AG04449 (cell line): Measurements from ENCODE around the gene EYA4.

Source experiments
- CTCF ChIA-PET: fragments of 350-600 bp; formaldehyde crosslinking; extraction: SDS; loops from one replicate; lab custom pipeline; 2021; ENCODE audit warnings: antibody characterized with exemption; lab: Yijun Ruan, JAX
- POLR2A ChIA-PET: fragments of 400-600, 350-600 bp; formaldehyde crosslinking; extraction: SDS; loops from one replicate; lab custom pipeline; 2020; ENCODE audit warnings: antibody characterized with exemption, inconsistent platforms; lab: Yijun Ruan, JAX
- DNase-seq: peaks from one replicate; pipeline ENCODE4 v3.0.0-alpha.2; 2010; ENCODE audit warnings: low read depth, low spot score
- H3K4me3 ChIP-seq: 2 replicates; pipeline ENCODE4 v1.5.1; 2011; ENCODE audit warnings: low read depth, mild to moderate bottlenecking, control low read depth, low read length
- TF ChIP-seq, protein P1 (sequence below): IDR thresholded peaks from one replicate; pipeline ENCODE4 v1.5.1; 2011; ENCODE audit warnings: mild to moderate bottlenecking, moderate library complexity, low read length, control low read depth, inconsistent platforms; ENCODE audit not compliant: insufficient read depth; ENCODE audit errors: missing control alignments

EYA4 gene

DNA sequence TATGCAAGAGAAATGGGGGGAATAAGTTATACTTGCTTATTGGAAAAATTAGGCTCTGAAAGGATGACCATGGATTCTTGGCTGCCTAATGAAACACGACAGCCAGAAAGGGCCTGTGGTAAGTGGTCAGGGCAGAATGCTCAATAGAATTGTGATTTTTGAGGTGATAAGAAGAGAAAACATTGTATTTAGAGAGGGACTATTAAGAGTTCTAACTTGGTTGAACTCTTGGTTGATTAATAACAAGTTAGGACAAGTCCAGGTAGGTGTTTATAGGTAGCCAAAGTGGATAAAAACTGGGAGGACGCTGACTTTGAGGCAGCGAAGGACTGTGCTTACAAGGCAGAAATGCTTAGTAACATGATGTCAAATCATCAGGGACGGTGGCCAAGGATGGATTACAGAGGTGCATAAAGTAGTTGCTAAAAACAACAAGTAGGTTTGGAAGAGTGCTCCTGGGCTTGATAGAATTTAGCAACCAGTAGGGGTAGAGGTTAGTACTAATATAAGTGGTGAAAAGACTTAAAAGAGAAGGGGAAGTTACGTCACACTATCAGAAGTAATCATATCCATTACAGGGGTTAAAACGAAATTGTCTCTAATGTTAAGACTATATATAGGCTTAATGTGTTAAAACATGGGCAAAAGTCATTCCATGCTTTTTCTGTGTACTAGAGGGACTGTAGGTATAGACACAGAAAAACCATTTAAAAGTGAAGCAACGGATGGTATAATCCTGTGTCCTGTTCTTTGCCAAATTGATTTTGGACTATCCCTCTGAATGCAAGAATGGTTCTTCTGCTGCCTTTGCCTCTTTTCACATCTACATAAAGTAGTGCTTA is 98.6 kb downstream of the EYA4 start:
- CTCF ChIA-PET = no interaction called here

DNA sequence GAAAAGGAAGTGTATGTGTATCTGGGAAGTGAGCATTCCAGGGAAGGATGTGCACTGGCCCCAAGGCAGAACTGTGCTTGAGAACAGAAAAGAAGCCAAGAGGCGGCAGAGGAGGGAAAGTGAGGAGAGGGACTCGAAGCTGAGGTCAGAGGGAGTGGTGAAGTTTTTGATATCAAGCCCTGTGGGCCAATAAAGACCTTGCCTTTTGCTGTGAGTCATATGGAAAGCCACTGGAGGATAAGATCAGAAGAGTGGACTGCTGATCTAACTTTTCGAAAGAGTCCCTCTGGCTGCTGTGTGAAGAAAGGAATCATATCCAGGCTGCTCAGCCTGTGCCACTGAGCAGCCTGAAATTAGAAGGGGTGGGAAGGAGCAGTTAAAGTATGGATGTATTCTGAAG is 99.4 kb downstream of the EYA4 start:
- H3K4me3 ChIP-seq = no peak overlapping the region
- DNase-seq = no peak
- ChIA-PET POLR2A (no interaction called here), CTCF (no interaction called here)
- TF ChIP-seq, protein P1, sequence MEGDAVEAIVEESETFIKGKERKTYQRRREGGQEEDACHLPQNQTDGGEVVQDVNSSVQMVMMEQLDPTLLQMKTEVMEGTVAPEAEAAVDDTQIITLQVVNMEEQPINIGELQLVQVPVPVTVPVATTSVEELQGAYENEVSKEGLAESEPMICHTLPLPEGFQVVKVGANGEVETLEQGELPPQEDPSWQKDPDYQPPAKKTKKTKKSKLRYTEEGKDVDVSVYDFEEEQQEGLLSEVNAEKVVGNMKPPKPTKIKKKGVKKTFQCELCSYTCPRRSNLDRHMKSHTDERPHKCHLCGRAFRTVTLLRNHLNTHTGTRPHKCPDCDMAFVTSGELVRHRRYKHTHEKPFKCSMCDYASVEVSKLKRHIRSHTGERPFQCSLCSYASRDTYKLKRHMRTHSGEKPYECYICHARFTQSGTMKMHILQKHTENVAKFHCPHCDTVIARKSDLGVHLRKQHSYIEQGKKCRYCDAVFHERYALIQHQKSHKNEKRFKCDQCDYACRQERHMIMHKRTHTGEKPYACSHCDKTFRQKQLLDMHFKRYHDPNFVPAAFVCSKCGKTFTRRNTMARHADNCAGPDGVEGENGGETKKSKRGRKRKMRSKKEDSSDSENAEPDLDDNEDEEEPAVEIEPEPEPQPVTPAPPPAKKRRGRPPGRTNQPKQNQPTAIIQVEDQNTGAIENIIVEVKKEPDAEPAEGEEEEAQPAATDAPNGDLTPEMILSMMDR = no peak

More for the DNA sequence above, 98.6 kb downstream of the EYA4 start:
- TF ChIP-seq, protein P1 = no peak
- POLR2A ChIA-PET = no interaction called here
- no peak for DNase-seq
- no peak overlapping the region for H3K4me3 ChIP-seq

DNA sequence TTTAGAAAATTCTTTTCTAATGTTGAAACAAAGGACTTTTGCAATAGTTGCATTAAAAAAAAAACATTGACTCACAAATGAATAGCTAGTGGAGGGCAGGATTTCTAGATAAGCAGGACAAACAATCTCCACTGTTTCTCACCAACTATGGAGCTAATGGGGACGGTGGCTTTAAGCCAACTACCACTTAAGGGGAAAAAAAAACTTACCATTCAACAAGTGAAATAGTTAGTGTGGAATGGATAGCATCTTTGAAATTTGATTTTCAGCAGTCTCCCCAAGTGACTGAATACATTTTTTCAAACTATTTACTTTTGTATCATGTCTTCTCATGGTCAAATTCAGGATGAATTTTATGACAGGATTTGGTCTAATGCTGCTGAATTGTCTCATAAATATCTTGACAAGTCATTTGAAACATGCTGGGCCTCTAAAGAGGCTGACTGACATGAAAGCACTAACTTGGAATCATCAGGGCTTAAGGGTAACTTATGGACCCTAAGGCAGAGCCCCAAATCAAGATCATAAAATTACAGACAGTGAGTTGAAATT is 100.5 kb downstream of the EYA4 start:
- TF ChIP-seq, protein P1 = no peak
- CTCF ChIA-PET = no interaction called here
- peak; percentile 23 for DNase-seq
- POLR2A ChIA-PET = no interaction called here
- H3K4me3 ChIP-seq = no peak overlapping the region

DNA sequence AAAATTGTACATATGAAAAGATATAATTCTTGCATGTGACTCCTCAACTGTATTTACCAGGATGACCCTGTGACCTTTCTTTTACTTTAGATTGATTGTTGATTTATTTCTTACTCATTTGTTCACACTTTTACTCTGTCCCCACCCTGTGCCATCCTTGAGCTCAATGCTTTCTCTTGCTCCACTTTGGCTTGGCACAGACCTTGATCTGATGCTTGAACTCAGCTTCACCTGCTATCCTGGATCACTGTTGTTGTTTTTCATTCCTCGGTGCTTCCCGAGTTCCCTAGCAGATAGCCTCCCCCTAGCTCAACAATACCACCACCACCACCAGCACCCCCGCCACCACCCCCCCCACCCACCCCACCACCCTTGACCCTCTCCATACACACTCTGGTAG is 102.1 kb downstream of the EYA4 start:
- no peak overlapping the region for H3K4me3 ChIP-seq
- no peak for DNase-seq
- TF ChIP-seq, protein P1 = no peak
- ChIA-PET POLR2A (no interaction called here), CTCF (no interaction called here)

DNA sequence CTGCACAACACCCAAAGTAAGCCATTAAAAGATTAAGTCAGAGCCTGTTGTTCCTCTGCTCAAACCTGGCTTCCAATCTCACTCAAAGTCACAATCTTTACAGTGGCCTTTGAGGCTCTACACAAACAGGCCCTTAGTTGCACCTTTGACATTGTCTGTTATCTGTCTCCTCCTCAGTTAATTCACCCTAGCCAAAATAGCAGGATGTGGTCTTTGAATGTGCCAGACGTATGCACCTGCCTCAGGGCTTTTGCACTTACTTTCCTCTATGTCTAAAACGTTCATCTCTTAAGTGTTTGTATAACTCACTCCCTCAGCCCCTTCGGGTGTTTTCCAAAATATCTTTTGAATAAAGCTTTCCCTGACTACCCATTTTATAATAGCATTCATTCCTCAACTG is 107.7 kb downstream of the EYA4 start:
- TF ChIP-seq, protein P1 = no peak
- no peak overlapping the region for H3K4me3 ChIP-seq
- DNase-seq = no peak
- POLR2A ChIA-PET = no interaction called here
- CTCF ChIA-PET = no interaction called here

DNA sequence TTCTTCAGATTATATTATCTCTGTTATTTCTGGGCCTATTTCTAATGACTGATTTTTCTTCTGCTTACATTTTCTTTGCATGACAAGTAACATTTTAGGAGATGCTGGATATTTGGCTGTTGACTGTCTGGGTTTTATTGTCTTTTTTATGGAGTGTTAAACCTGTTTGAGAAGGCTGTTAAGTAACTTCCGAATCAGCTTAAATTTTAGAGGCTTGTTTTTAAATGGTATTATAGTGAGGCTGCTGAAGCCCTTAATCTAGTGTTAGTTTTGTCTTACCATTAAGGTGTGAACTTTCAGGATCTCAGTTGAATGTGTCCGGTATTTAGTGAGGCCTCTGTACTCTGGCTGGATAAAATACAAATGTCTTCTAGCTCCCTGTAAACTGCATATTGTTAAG is 109.8 kb downstream of the EYA4 start:
- no peak for DNase-seq
- TF ChIP-seq, protein P1 = no peak
- no peak overlapping the region for H3K4me3 ChIP-seq
- POLR2A ChIA-PET = no interaction called here
- CTCF ChIA-PET = no interaction called here
